Esophagus muscularis mucosa (tissue), 4 donors: Measurements from ENCODE around the gene POU2F1. TPM values are rescaled to one million over a fixed set of nuclear protein-coding genes. Genes with fewer than 3 reads are reported as not detected.

Source experiments
- DNase-seq: peaks from one replicate; pipeline ENCODE4 v3.0.0-alpha.2; 2017; ENCODE audit errors: extremely low spot score
- H3K27ac ChIP-seq, 4 donors: fragments of 200-600 bp; sonication (generic); replicated peaks in 1 of 4; 1 replicate in 3 of 4; 2 replicates in 1 of 4; pipeline ENCODE4 v1.5.1; 2016 to 2019; ENCODE audit warnings: mild to moderate bottlenecking in 1 of 4
- H3K27me3 ChIP-seq, 4 donors: fragments of 200-600 bp; sonication (generic); one replicate each; pipeline versions ENCODE4 v1.5.1 to v1.6.0; 2016 to 2019
- H3K36me3 ChIP-seq, 4 donors: fragments of 200-600 bp; sonication (generic); one replicate each; pipeline ENCODE4 v1.5.1; 2016 to 2019
- H3K4me1 ChIP-seq, 4 donors: fragments of 200-600 bp; sonication (generic); one replicate each; pipeline ENCODE4 v1.5.1; 2016 to 2019
- H3K4me3 ChIP-seq, 4 donors: fragments of 200-600 bp; sonication (generic); 1 replicate in 2 of 4; 2 replicates in 2 of 4; pipeline ENCODE4 v1.5.1; 2016 to 2019; ENCODE audit warnings: mild to moderate bottlenecking in 4 of 4, moderate library complexity in 1 of 4
- H3K9me3 ChIP-seq, 4 donors: fragments of 200-600 bp; sonication (generic); 1 replicate in 3 of 4; 2 replicates in 1 of 4; pipeline ENCODE4 v1.5.1; 2016 to 2019
- EP300 ChIP-seq: sonication (generic); formaldehyde crosslinking; IDR thresholded peaks from one replicate; pipeline ENCODE4 v1.6.1; 2017; ENCODE audit warnings: antibody characterized with exemption
- POLR2A ChIP-seq: fragments of 450-650 bp; IDR thresholded peaks from one replicate; pipeline ENCODE4 v1.6.1; 2017; ENCODE audit warnings: antibody characterized with exemption, moderate library complexity, mild to moderate bottlenecking, low read depth
- POLR2AphosphoS5 ChIP-seq, 2 donors: sonication (generic); formaldehyde crosslinking; IDR thresholded peaks; one replicate each; pipeline ENCODE4 v1.6.1; 2017; ENCODE audit warnings: antibody characterized with exemption in 2 of 2
- WGBS: methylation state at CpG from one replicate; pipeline ENCODE4 v1.1.5; 2018; 5-methylcytosine and 5-hydroxymethylcytosine counted together
- intact Hi-C: fragments of 100-400 bp; cut with DNase I; formaldehyde crosslinking; loops from one replicate; pipeline ENCODE4 v1.15.1; 2023
- total RNA-seq, 4 donors: library from RNA; depleted of rRNA; stranded (reverse); fragments of >200 nt; gene quantifications; one replicate each; pipeline versions ENCODE4 v1.1.0 to v1.2.1, GENCODE V29; 2016
- TF ChIP-seq, protein P1 (sequence below), 3 experiments: fragments of 200-600 bp in 2 of 3; fragments of 450-650 bp in 1 of 3; sonication (generic) in 2 of 3; IDR thresholded peaks; one replicate each; pipeline ENCODE4 v1.5.1; 2017 to 2019; ENCODE audit warnings: antibody characterized with exemption in 3 of 3, mild to moderate bottlenecking in 2 of 3, moderate library complexity in 1 of 3

POU2F1 gene
- total RNA-seq, 4 donors from 2014 or later = 7.3 to 13.4 (median 10.4) TPM

DNA sequence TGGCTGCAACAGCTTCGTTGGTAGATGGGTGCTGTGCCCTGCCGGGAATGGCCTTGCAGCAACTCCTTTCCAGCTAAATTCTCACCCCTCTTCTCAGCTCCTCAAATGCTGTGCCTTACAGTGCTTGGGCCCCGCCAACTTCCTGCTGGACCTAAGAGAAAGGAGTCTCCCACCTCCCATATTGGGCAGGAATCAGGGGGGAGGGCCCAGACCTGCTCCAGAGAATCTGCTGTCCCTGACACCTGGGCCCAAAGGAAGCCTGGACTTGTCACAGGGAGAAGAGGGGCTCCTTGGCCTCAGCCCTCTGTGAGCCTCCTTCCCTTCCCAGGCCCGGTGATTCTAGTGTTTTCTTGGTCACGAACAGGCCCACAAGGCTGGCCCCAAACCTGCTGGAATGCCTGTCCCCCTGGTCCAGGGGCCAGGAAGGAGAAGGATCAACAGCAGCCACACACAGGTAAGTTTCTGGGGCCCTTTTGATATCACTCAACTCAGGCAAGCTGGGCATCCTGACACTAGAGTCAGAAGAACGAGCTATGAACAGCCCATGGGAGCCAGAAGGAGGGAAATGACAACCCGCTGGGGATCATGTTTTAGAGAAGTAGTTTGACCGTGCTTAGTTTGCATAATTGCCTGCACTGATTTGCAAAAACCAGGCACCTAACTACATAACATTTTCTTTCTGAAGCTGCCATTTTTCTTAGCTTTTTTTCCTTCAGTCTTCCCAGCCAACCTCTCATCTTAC, 211.4 kb downstream of the POU2F1 start:
- DNase-seq = no peak
- intact Hi-C loops = no loop called here
- Histone ChIP-seq H3K4me3 (no peak overlapping the region), H3K27ac (no peak overlapping the region), H3K4me1 (peaks cover 0 to 12% (median 0%) of the 10 kb centered on the region in 4 donors), H3K27me3 (no peaks in the 10 kb centered on the region), H3K9me3 (no peaks in the 10 kb centered on the region), H3K36me3 (no peaks in the 10 kb centered on the region)
- WGBS = 88% methylated on average over 8 of the region's 8 CpGs
- TF ChIP-seq EP300 = no peak

DNA sequence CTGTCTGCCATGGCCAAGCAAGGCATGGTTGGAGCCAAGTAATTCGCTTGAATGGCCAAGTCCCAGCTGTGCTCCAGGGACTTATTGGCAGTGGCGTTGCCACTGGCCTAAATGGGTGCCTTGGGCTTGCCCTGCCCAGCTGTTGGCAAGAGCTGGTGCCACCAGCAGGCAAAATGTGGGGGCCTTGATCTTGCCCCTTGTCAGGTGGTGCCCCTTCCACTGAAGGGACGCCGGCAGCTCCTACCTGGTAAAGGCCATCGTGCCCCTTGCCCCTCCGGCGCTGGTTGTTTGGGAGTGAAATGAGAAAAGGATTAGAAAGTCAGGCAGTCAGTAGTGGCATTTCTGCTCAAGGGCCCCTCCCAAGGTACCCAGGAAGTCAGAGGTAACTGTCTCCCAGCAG, 212.1 kb downstream of the POU2F1 start:
- no peak for DNase-seq
- Histone ChIP-seq H3K4me3 (no peak overlapping the region), H3K27me3 (no peaks in the 10 kb centered on the region), H3K36me3 (no peaks in the 10 kb centered on the region), H3K27ac (no peak overlapping the region), H3K4me1 (peaks cover 0 to 6% (median 0%) of the 10 kb centered on the region in 4 donors), H3K9me3 (no peaks in the 10 kb centered on the region)
- WGBS = 97% methylated on average over 5 of the region's 7 CpGs
- TF ChIP-seq POLR2AphosphoS5 (IDR thresholded peaks at IDR 0.05) (no peak), POLR2A (no peak), EP300 (no peak)
- TF ChIP-seq, protein P1, sequence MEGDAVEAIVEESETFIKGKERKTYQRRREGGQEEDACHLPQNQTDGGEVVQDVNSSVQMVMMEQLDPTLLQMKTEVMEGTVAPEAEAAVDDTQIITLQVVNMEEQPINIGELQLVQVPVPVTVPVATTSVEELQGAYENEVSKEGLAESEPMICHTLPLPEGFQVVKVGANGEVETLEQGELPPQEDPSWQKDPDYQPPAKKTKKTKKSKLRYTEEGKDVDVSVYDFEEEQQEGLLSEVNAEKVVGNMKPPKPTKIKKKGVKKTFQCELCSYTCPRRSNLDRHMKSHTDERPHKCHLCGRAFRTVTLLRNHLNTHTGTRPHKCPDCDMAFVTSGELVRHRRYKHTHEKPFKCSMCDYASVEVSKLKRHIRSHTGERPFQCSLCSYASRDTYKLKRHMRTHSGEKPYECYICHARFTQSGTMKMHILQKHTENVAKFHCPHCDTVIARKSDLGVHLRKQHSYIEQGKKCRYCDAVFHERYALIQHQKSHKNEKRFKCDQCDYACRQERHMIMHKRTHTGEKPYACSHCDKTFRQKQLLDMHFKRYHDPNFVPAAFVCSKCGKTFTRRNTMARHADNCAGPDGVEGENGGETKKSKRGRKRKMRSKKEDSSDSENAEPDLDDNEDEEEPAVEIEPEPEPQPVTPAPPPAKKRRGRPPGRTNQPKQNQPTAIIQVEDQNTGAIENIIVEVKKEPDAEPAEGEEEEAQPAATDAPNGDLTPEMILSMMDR (IDR thresholded peaks at IDR 0.05) = no peak
- intact Hi-C loops = no loop called here

DNA sequence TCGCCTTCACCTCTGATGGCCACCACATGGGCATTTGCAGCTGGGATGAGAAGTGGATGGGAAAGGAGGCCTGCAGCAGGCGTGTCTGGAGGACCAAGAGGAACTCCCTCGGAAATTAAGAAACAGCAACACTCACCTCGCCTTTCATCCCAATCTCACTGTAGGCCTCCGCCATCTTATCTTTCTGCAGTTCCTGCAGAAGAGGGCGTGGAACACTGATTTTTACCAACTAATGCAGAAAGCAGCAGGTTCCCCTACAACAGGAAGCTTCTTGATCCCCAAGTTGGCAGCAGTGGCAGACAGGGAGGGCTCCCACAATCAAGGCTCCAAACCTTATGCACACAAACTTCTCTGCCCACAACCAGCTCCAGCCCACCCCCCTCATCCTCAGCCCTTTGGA, 213.2 kb downstream of the POU2F1 start:
- Histone ChIP-seq H3K9me3 (no peaks in the 10 kb centered on the region), H3K4me1 (peaks cover 0 to 3% (median under 1%) of the 10 kb centered on the region in 4 donors), H3K27me3 (peaks cover 0 to 10% (median 1%) of the 10 kb centered on the region in 4 donors), H3K27ac (no peak overlapping the region), H3K36me3 (no peaks in the 10 kb centered on the region), H3K4me3 (no peak overlapping the region)
- WGBS = 99% methylated on average over 6 of the region's 6 CpGs
- no peak for TF ChIP-seq POLR2AphosphoS5 (IDR thresholded peaks at IDR 0.05)
- TF ChIP-seq, protein P1 (IDR thresholded peaks at IDR 0.05) = no peak
- no peak for TF ChIP-seq POLR2A
- no peak for TF ChIP-seq EP300
- DNase-seq = no peak
- intact Hi-C loops = no loop called here

DNA sequence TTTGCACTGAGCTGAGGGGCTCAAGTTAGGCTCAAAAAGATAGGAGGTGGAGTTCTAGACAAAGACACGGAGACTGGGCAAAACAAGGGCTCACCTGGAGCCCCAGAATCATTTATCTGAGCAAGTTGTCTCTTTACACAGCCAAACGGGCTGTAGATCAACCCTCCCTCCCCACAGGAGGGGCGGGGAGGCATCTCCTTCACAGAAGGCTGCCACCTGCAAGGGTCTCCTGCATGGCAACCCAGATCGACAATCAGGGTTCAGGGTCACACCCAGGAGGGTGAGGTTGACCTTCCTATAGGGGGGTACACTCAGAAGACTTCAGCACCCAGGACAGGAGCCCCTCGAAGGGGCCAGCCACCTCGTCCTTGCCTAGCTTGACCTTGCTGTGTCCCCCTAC, 213.6 kb downstream of the POU2F1 start:
- TF ChIP-seq EP300 (no peak), POLR2AphosphoS5 (IDR thresholded peaks at IDR 0.05) (no peak), POLR2A (no peak)
- TF ChIP-seq, protein P1 (IDR thresholded peaks at IDR 0.05) = no peak
- peaks cover 0 to 14% (median 3%) of the 10 kb centered on the region in 4 donors for H3K27me3 ChIP-seq
- DNase-seq = no peak
- no peak overlapping the region for H3K4me3 ChIP-seq
- intact Hi-C loops = no loop called here
- H3K27ac ChIP-seq = no peak overlapping the region
- WGBS = 87% methylated on average over 6 of the region's 6 CpGs
- no peaks in the 10 kb centered on the region for H3K36me3 ChIP-seq
- H3K4me1 ChIP-seq = peaks cover 4 to 7% (median 5%) of the 10 kb centered on the region in 4 donors
- no peaks in the 10 kb centered on the region for H3K9me3 ChIP-seq

DNA sequence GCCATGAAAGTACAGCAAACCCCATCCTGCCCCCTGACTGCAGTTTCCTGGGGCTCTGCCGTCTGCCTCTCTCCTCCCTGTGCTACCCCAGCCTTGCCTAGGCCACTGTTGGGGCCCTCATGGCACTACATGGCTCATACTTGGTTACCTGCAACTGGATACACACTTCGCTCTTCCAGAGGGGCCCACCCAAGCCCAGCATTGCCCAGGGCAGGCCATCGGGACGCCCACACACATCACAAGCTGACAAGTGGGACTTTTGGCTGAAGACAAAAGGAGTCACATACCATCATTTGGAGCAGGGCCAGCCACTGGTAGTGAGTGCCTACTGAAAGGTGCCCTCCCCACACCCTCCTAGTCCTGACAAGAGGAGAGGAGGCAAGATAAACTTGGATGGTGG, 214.8 kb downstream of the POU2F1 start:
- H3K4me1 ChIP-seq = peaks cover 7 to 13% (median 10%) of the 10 kb centered on the region in 4 donors
- no peak for TF ChIP-seq POLR2AphosphoS5 (IDR thresholded peaks at IDR 0.05)
- TF ChIP-seq, protein P1 (IDR thresholded peaks at IDR 0.05) = no peak
- TF ChIP-seq EP300 = no peak
- TF ChIP-seq POLR2A = no peak
- H3K27me3 ChIP-seq = peaks cover 0 to 18% (median 4%) of the 10 kb centered on the region in 4 donors
- H3K9me3 ChIP-seq = no peaks in the 10 kb centered on the region
- WGBS = 100% methylated on average over 2 of the region's 4 CpGs
- H3K36me3 ChIP-seq = no peaks in the 10 kb centered on the region
- no peak overlapping the region for H3K4me3 ChIP-seq
- peak; percentile 85 for DNase-seq
- no peak overlapping the region for H3K27ac ChIP-seq
- intact Hi-C loops = no loop called here
